Loucy (cell line): ENCODE data around the gene HK1.

Source experiments
- H2AFZ ChIP-seq: fragments of 200-600 bp; sonication (generic); 2 replicates; pipeline ENCODE4 v1.6.0; 2016; ENCODE audit warnings: antibody characterized with exemption, mild to moderate bottlenecking, low read length, moderate library complexity
- H3F3A ChIP-seq: fragments of 200-600 bp; 2 replicates; pipeline ENCODE4 v1.6.0; 2016; ENCODE audit warnings: antibody characterized with exemption, low read depth, mild to moderate bottlenecking
- H3K27me3 ChIP-seq: fragments of 200-600 bp; sonication (generic); 2 replicates; pipeline ENCODE4 v1.6.1; 2014; ENCODE audit warnings: low read length, mild to moderate bottlenecking; ENCODE audit not compliant: insufficient read depth, poor library complexity, severe bottlenecking
- H3K36me3 ChIP-seq: fragments of 200-600 bp; sonication (generic); 2 replicates; pipeline ENCODE4 v1.6.1; 2016; ENCODE audit warnings: low read length; ENCODE audit not compliant: insufficient read depth
- H3K4me1 ChIP-seq: fragments of 200-600 bp; sonication (generic); 2 replicates; pipeline ENCODE4 v1.5.1; 2014; ENCODE audit warnings: low read length, mild to moderate bottlenecking; ENCODE audit not compliant: insufficient read depth, poor library complexity, severe bottlenecking
- H3K4me2 ChIP-seq: fragments of 200-600 bp; sonication (generic); 2 replicates; pipeline ENCODE4 v1.6.0; 2014; ENCODE audit warnings: antibody characterized with exemption, low read length, low read depth, mild to moderate bottlenecking; ENCODE audit not compliant: poor library complexity, severe bottlenecking
- H3K4me3 ChIP-seq: fragments of 200-600 bp; sonication (generic); 2 replicates; pipeline ENCODE4 v1.5.1; 2014; ENCODE audit warnings: low read length, mild to moderate bottlenecking, mixed read lengths; ENCODE audit not compliant: poor library complexity, severe bottlenecking
- H3K79me2 ChIP-seq: fragments of 200-600 bp; sonication (generic); 2 replicates; pipeline ENCODE4 v1.6.1; 2014; ENCODE audit warnings: low read length; ENCODE audit not compliant: insufficient read depth
- H3K9ac ChIP-seq: fragments of 200-600 bp; sonication (generic); 2 replicates; pipeline ENCODE4 v1.6.0; 2014; ENCODE audit warnings: mild to moderate bottlenecking, low read depth, low read length, moderate library complexity; ENCODE audit not compliant: poor library complexity, severe bottlenecking
- H3K9me2 ChIP-seq: fragments of 200-600 bp; sonication (generic); replicated peaks from 2 replicates; pipeline ENCODE4 v1.6.1; 2016; ENCODE audit warnings: low read depth, low read length, mixed read lengths
- H3K9me3 ChIP-seq: fragments of 200-600 bp; sonication (generic); 2 replicates; pipeline ENCODE4 v1.6.1; 2014; ENCODE audit warnings: mild to moderate bottlenecking, antibody characterized with exemption, low read length, low read depth; ENCODE audit not compliant: insufficient read depth
- H4K20me1 ChIP-seq: fragments of 200-600 bp; sonication (generic); 2 replicates; pipeline ENCODE4 v1.6.0; 2014; ENCODE audit warnings: antibody characterized with exemption, low read length, mild to moderate bottlenecking; ENCODE audit not compliant: insufficient read depth, poor library complexity, severe bottlenecking
- EZH2phosphoT487 ChIP-seq: fragments of 200-600 bp; IDR thresholded peaks from 2 replicates; pipeline ENCODE4 v1.6.1; 2018; ENCODE audit warnings: antibody characterized with exemption, mild to moderate bottlenecking, moderate library complexity, borderline replicate concordance
- TF ChIP-seq, protein P1 (sequence below): fragments of 200-600 bp; sonication (generic); conservative IDR thresholded peaks from 2 replicates; pipeline ENCODE4 v1.5.1; 2014; ENCODE audit warnings: mild to moderate bottlenecking, antibody characterized with exemption, low read length

Gene HK1

GRCh38 chr10:69374242-69374641 lies 95.9 kb downstream of the HK1 start:
- Histone ChIP-seq H3K36me3 (peaks cover 93% of the 10 kb centered on the region), H3K4me1 (no peaks in the 10 kb centered on the region), H3K9ac (no peak overlapping the region), H3K4me2 (no peak overlapping the region), H3K27me3 (no peaks in the 10 kb centered on the region), H3K79me2 (no peaks in the 10 kb centered on the region), H3K4me3 (no peak overlapping the region), H2AFZ (no peak overlapping the region), H3K9me3 (no peaks in the 10 kb centered on the region), H3K9me2 (no peaks in the 10 kb centered on the region), H3F3A (no peaks in the 10 kb centered on the region), H4K20me1 (no peaks in the 10 kb centered on the region)
- no peak for TF ChIP-seq EZH2phosphoT487
- TF ChIP-seq, protein P1, sequence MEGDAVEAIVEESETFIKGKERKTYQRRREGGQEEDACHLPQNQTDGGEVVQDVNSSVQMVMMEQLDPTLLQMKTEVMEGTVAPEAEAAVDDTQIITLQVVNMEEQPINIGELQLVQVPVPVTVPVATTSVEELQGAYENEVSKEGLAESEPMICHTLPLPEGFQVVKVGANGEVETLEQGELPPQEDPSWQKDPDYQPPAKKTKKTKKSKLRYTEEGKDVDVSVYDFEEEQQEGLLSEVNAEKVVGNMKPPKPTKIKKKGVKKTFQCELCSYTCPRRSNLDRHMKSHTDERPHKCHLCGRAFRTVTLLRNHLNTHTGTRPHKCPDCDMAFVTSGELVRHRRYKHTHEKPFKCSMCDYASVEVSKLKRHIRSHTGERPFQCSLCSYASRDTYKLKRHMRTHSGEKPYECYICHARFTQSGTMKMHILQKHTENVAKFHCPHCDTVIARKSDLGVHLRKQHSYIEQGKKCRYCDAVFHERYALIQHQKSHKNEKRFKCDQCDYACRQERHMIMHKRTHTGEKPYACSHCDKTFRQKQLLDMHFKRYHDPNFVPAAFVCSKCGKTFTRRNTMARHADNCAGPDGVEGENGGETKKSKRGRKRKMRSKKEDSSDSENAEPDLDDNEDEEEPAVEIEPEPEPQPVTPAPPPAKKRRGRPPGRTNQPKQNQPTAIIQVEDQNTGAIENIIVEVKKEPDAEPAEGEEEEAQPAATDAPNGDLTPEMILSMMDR: no peak

DNA sequence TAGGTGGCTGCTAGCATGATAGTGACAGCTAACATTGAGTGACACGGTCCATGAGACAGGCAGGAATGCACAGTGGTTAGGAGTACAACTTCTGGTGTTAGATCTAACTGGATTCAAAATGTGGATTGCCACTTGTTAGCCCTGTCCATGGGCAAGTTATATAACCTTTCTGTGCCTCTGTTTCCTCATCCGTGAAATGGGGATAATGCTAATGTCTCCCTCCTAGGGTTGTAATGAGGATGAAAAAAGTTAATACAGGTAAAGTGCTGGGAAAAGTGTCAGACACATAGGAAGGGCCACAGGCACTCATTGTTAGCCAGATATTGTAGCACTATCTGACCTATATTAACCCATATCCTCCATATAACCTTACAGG lies 96.6 kb downstream of the HK1 start:
- no peaks in the 10 kb centered on the region for H4K20me1 ChIP-seq
- no peaks in the 10 kb centered on the region for H3K4me1 ChIP-seq
- H3K4me3 ChIP-seq: no peak overlapping the region
- peaks cover 94% of the 10 kb centered on the region for H3K36me3 ChIP-seq
- no peaks in the 10 kb centered on the region for H3K79me2 ChIP-seq
- no peaks in the 10 kb centered on the region for H3K9me2 ChIP-seq
- no peaks in the 10 kb centered on the region for H3K27me3 ChIP-seq
- H3F3A ChIP-seq: no peaks in the 10 kb centered on the region
- no peak overlapping the region for H3K4me2 ChIP-seq
- no peak for TF ChIP-seq EZH2phosphoT487
- TF ChIP-seq, protein P1: no peak
- H2AFZ ChIP-seq: no peak overlapping the region
- H3K9me3 ChIP-seq: no peaks in the 10 kb centered on the region
- no peak overlapping the region for H3K9ac ChIP-seq

- TF ChIP-seq EZH2phosphoT487: no peak
- TF ChIP-seq, protein P1: no peak
- no peak overlapping the region for H3K9ac ChIP-seq
These were observed 97.2 kb downstream of the HK1 start for GRCh38 chr10:69375307-69376151.

More at GRCh38 chr10:69375307-69376151, 97.2 kb downstream of the HK1 start:
- H3K9me2 ChIP-seq: no peaks in the 10 kb centered on the region
- no peak overlapping the region for H3K4me2 ChIP-seq
- no peaks in the 10 kb centered on the region for H3K27me3 ChIP-seq
- peaks cover 94% of the 10 kb centered on the region for H3K36me3 ChIP-seq
- no peaks in the 10 kb centered on the region for H3F3A ChIP-seq
- H3K79me2 ChIP-seq: no peaks in the 10 kb centered on the region
- no peaks in the 10 kb centered on the region for H4K20me1 ChIP-seq
- H2AFZ ChIP-seq: no peak overlapping the region
- no peak overlapping the region for H3K4me3 ChIP-seq
- no peaks in the 10 kb centered on the region for H3K4me1 ChIP-seq
- H3K9me3 ChIP-seq: no peaks in the 10 kb centered on the region
